DMS53 (cell line): Measurements from ENCODE around the gene MRPL10.

ENCODE experiments used
- DNase-seq: peaks from one replicate; lab custom pipeline; 2025; lab: John Stamatoyannopoulos, UW

MRPL10 gene

GRCh38 chr17:47857551-47858455 lies 26.5 kb upstream of the MRPL10 start:
- DNase-seq: no peak

DNA sequence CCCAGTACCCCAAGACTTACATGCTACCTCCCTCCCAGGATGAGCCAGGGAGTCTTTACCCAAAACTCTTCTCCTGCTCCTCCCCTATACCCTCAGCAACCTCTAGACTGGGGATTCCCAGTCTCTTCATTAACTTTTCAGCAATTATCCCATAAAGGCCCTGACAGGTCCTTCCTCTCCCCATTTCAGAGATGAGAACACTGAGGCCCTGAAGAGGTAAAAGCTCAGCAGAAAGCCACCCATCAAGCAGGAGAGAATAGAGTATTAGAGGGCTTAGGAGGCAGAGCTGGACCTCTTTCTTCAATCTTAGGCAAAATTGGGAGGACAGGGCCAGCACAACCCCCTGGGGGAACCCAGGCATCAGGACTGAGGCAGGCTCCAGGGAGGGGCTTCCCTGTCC lies 25.5 kb upstream of the MRPL10 start:
- no peak for DNase-seq

GRCh38 chr17:47855737-47856136 lies 24.4 kb upstream of the MRPL10 start:
- DNase-seq: no peak

DNA sequence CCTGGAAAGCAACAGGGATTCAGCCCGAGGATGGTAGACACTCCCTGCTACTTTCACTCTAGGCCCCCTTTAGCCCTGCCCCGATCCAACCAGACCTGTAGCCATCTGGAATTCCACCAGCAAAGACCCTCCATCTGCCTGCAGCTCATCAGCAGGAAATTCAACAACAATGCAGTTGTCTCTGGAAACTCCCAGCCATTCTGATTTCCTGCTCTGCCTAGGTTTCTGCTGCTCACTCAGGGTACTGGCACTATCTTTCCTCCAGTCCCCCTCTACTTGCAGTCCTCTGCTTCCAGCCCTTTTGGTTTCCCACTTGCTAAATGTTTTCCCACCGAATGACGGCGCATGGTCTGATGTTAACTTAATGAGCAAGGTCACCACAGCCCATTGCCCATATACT lies 22.3 kb upstream of the MRPL10 start:
- no peak for DNase-seq

DNA sequence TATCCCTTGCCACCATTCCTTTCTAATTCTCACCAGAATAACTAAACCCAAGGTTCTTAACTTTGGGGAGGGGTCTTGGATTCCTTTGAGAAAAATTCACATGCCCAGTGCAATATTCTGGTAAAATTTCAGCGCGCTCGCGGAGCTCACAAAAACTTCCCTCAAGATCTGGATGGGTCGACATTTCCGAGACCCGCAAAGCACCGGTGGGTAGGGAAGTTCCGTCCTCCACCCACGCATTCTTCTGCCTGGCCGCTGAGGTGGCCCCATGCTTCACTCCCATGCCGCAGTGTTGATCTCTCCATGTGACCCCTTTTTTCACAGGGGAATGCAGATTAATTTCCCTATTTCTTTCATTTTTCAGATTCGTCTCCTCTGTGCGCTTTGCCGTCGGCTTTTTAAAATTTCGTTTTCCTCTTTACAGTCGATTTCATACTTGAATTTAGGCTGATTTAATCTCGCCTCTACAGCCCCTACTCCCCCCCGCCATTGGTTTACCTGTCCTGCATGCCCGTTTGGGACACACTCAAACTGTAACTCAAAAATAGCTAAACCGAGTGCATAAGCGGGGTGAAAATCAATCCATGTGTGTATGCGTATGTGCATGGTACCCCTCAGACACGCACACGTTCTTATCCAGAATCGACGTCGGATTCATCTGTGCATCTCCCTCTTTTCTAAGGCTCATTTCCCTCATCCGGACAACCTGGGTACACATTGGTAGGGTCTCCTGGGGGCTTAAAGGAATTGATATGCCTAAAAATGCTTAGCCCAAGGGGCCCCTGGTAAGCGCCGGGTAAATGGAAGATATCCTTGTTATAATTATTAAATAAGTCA lies 21.0 kb upstream of the MRPL10 start:
- DNase-seq: peak; percentile 33

DNA sequence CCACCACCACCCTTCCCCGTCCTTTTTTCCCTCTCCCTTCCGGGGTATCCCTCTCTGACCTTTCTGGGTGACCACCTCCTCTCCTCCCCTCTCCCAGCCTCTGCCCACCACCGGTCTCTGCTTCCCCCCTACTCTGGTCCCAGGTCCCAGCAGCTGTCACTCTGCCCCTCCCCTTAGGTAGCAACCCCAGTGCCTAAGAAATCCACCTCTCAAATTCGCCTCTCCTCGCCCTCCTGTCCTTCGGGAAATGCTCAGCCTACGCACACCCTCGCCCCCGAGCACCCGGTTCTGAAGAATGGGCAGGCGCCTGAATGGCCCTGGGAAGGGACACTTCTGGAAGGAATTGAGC lies 20.4 kb upstream of the MRPL10 start:
- DNase-seq: peak; percentile 39

GRCh38 chr17:47850692-47851573 lies 19.6 kb upstream of the MRPL10 start, which contains the start of gene SP6:
Gene SP6 (minus strand): TSS chr17:47851163. CDS start chr17:47848429, 2,734 bp downstream.
- peak; percentile 96 for DNase-seq

DNA sequence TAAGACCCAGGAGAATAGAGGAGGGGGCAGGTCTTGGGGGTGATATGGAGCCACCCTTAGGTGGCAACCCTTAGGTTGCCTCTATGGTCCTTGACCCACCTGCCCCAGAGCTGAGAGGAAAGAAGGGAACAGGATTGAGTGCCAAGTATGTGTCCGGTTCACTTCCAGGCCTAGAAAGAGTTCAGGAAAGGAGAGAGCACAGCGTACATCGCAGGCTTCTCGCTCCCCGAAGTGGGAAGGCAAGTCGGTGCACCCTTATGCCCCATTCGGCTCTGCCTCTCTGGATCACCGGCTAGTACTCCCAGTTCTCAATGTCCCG lies 19.0 kb upstream of the MRPL10 start:
- DNase-seq: peak; percentile 69

GRCh38 chr17:47848198-47848513 lies 16.8 kb upstream of the MRPL10 start:
- no peak for DNase-seq

- DNase-seq: peak; percentile 70
These were observed 16.2 kb upstream of the MRPL10 start for GRCh38 chr17:47847341-47848197.

- DNase-seq: peak; percentile 50
These were observed 15.5 kb upstream of the MRPL10 start for GRCh38 chr17:47846716-47847340.

DNA sequence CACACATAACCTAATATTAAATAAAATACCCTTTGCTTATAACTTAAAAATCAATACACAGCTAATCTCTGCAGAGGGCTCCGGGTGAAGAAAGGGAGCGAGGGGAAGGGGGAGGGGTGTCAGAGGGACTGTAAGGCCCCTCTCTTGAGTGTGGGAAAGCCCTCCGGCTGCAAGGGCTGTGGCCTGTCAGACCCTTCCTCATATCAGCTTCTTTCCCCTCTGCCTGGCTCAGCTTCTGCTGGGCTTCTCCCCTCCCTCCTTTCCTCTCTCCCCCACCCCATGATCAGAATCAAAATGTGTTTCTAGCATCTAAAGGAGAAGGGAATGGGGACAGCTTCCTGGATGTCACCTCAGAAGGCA lies 14.4 kb upstream of the MRPL10 start:
- no peak for DNase-seq

DNA sequence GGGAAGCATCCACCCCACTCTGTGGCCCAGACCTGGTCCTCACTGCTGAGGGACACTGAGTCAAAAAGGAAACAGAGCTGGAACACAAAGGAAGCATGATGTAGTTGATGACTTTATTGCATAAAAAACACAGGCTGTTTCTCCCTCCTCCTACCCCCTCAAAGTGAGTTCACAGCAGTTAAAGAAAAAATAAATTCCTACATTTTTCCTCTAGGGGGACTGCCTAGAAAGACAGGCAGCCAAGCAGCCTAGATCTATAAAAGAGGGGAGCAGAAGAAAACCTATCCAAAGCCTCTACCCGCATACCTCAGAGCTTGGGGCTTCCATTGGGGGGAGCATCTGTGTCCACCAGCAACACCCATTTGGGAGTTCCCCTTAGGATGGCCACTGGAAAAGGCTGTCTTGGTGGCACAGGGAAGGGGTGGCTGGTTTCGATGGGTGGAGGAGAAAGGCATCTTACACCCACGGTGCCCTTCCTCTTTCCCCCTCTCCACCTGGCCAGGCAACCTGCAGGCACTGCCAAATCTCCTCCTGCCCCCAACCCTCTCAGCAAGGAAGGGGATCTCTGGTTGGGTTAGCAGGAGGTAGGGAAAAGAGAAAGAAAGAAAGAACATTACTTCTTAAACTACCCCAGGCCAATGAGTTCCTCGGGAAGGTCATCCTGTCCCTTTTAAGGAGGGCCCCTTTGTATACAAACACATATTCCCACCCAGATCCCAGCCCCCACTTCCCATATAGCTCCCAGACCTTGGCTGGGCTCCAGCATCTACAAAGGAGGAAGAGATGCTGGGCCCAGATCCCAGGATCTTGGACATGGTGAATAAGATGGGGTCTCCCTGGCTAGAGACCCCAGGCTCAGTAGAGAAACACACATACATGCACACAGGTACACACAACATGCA lies 13.7 kb upstream of the MRPL10 start:
- peak; percentile 49 for DNase-seq

GRCh38 chr17:47844227-47844626 lies 12.9 kb upstream of the MRPL10 start:
- DNase-seq: no peak

GRCh38 chr17:47843391-47843730 lies 12.0 kb upstream of the MRPL10 start:
- DNase-seq: no peak

DNA sequence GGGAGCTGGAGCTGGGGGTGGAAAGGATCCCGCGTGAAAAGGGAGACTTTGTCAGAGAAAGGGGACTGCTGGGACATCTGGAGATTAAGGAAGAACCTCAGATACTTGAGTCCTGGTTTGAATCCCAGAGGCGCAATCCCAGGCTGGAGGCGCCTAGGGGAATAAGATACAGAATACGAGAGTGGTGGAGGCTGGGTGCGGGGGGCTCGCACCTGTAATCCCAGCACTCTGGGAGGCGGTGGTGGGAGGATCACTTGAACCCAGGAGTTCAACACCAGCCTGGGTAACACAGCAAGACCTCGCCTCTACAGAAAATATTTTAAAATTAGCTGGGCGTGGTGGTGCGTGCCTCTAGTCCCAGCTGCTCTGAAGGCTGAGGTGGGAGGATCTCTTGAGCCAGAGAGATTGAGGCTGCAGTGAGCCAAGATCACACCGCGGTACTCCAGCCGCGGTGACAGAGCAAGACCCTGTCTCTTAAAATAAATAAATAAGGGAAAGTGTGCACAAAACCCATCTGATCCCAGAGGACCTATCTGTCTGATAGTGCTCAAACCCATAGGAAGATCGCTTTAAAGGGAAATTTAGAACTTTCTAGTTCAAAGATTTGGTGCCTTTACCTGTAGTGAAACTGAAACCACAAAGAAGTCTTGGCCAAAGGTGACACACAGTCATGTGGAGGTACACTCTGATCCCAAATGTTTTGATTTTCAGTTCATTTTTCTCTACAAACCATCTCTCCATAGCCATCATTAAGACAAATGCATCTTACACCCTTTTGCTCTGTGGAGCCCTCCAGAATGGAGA lies 10.3 kb upstream of the MRPL10 start:
- DNase-seq: no peak

- DNase-seq: peak; percentile 95
These were observed 9.6 kb upstream of the MRPL10 start, which contains the start of gene SCRN2 for GRCh38 chr17:47840742-47841487. Gene SCRN2 (minus strand): TSS chr17:47841273. CDS start chr17:47840843, 430 bp downstream.

GRCh38 chr17:47840001-47840741 lies 8.8 kb upstream of the MRPL10 start:
- no peak for DNase-seq
